IMR-90 (cell line): ENCODE data around the gene FAM161A. TPM values are rescaled to one million over a fixed set of nuclear protein-coding genes. Genes with fewer than 3 reads are reported as not detected.

Experiments used
- ATAC-seq: fragments of 200-7000 bp; cut with Tn5 transposase; 2 replicates; pipeline ENCODE4 v1.9.1; 2020; ENCODE audit warnings: low read depth, mild to moderate bottlenecking, moderate library complexity
- BruUV-seq: library from RNA; stranded (reverse); fragments of 400-500 nt; replicated peaks from 2 replicates; lab custom pipeline; 2021; lab: Mats Ljungman, UMichigan
- CTCF ChIA-PET: fragments of 300-600 bp; formaldehyde crosslinking; extraction: SDS; loops from one replicate; lab custom pipeline; 2021; ENCODE audit warnings: antibody characterized with exemption; lab: Yijun Ruan, JAX
- POLR2A ChIA-PET: fragments of 300-600 bp; sonication (Branson Sonifier 250); formaldehyde crosslinking; loops from one replicate; lab custom pipeline; 2022; ENCODE audit warnings: antibody characterized with exemption; ENCODE audit not compliant: unreplicated experiment; lab: Charles Lee
- DNase-seq: peaks from one replicate; pipeline ENCODE4 v3.0.0; 2013
- H2AFZ ChIP-seq: replicated peaks from 2 replicates; pipeline ENCODE3; 2013; ENCODE audit warnings: low read length, mild to moderate bottlenecking; ENCODE audit not compliant: poor library complexity
- H2AK5ac ChIP-seq: 2 replicates; pipeline ENCODE4 v1.6.1; 2013; ENCODE audit warnings: low read depth, low read length, inconsistent platforms
- H2AK9ac ChIP-seq: replicated peaks from 2 replicates; pipeline ENCODE3; 2013; ENCODE audit warnings: mild to moderate bottlenecking, low read depth, low read length, moderate library complexity; ENCODE audit not compliant: poor library complexity
- H2BK120ac ChIP-seq: 2 replicates; pipeline ENCODE4 v1.6.1; 2013; ENCODE audit warnings: low read depth, low read length, inconsistent platforms
- H2BK15ac ChIP-seq: 3 replicates; pipeline ENCODE4 v1.6.1; 2013; ENCODE audit warnings: low read depth, low read length, inconsistent platforms
- H2BK20ac ChIP-seq: 2 replicates; pipeline ENCODE4 v1.6.1; 2013; ENCODE audit warnings: low read depth, mild to moderate bottlenecking, inconsistent platforms, low read length, moderate library complexity
- H2BK5ac ChIP-seq: 2 replicates; pipeline ENCODE4 v1.6.1; 2013; ENCODE audit warnings: mild to moderate bottlenecking, low read depth, low read length, inconsistent platforms; ENCODE audit not compliant: poor library complexity, severe bottlenecking
- H3K14ac ChIP-seq: replicated peaks from 2 replicates; pipeline ENCODE4 v1.6.1; 2013; ENCODE audit warnings: low read depth, low read length, inconsistent platforms
- H3K18ac ChIP-seq: 2 replicates; pipeline ENCODE4 v1.6.1; 2013; ENCODE audit warnings: low read depth, low read length, control low read depth
- H3K23ac ChIP-seq: 2 replicates; pipeline ENCODE4 v1.6.1; 2013; ENCODE audit warnings: low read depth, low read length, inconsistent platforms
- H3K27ac ChIP-seq: 2 replicates; pipeline ENCODE4 v1.5.1; 2013; ENCODE audit warnings: mild to moderate bottlenecking, control low read depth, low read length; ENCODE audit not compliant: insufficient read depth
- H3K27me3 ChIP-seq: 2 replicates; pipeline ENCODE4 v1.6.1; 2013; ENCODE audit warnings: low read length; ENCODE audit not compliant: control insufficient read depth, insufficient read depth
- H3K36me3 ChIP-seq: 2 replicates; pipeline ENCODE4 v1.6.1; 2013; ENCODE audit warnings: low read length, mixed read lengths; ENCODE audit not compliant: control insufficient read depth, insufficient read depth
- H3K4ac ChIP-seq: 2 replicates; pipeline ENCODE4 v1.6.1; 2013; ENCODE audit warnings: low read depth, low read length, inconsistent platforms
- H3K4me1 ChIP-seq: 2 replicates; pipeline ENCODE4 v1.6.1; 2013; ENCODE audit warnings: low read length, mixed read lengths; ENCODE audit not compliant: control insufficient read depth, insufficient read depth
- H3K4me2 ChIP-seq: 2 replicates; pipeline ENCODE4 v1.6.1; 2013; ENCODE audit warnings: low read depth, mild to moderate bottlenecking, control low read depth, low read length, moderate library complexity
- H3K4me3 ChIP-seq: 2 replicates; pipeline ENCODE4 v1.5.1; 2013; ENCODE audit warnings: low read depth, mild to moderate bottlenecking, control low read depth, low read length, moderate library complexity; ENCODE audit not compliant: insufficient read depth
- H3K56ac ChIP-seq: 2 replicates; pipeline ENCODE4 v1.6.1; 2013; ENCODE audit warnings: low read length, inconsistent platforms; ENCODE audit not compliant: insufficient read depth; ENCODE audit errors: extremely low read depth
- H3K79me1 ChIP-seq, 2 experiments: 2 replicates each; pipeline ENCODE4 v1.6.1; 2013; ENCODE audit warnings: low read length in 2 of 2, inconsistent platforms in 1 of 2, low read depth in 1 of 2
- H3K9ac ChIP-seq: 2 replicates; pipeline ENCODE4 v1.6.1; 2013; ENCODE audit warnings: low read depth, low read length, control low read depth
- H3K9me1 ChIP-seq: 2 replicates; pipeline ENCODE4 v1.6.1; 2013; ENCODE audit warnings: low read length, inconsistent platforms; ENCODE audit not compliant: insufficient read depth
- H3K9me3 ChIP-seq: 2 replicates; pipeline ENCODE4 v1.6.1; 2013; ENCODE audit warnings: low read length; ENCODE audit not compliant: control insufficient read depth, insufficient read depth
- H4K20me1 ChIP-seq: 2 replicates; pipeline ENCODE4 v1.6.1; 2013; ENCODE audit warnings: low read length, inconsistent platforms; ENCODE audit not compliant: insufficient read depth
- H4K5ac ChIP-seq: 2 replicates; pipeline ENCODE4 v1.6.1; 2013; ENCODE audit warnings: mild to moderate bottlenecking, low read depth, low read length, control low read depth
- H4K8ac ChIP-seq, 2 experiments: 2 replicates each; pipeline ENCODE4 v1.6.1; 2013; ENCODE audit warnings: low read depth in 2 of 2, low read length in 2 of 2, control low read depth in 1 of 2, inconsistent platforms in 1 of 2
- H4K91ac ChIP-seq: 2 replicates; pipeline ENCODE4 v1.6.1; 2013; ENCODE audit warnings: low read depth, low read length, inconsistent platforms; ENCODE audit not compliant: insufficient read depth
- BHLHE40 ChIP-seq: fragments of 150-350 bp; IDR thresholded peaks from 2 replicates; pipeline ENCODE4 v1.6.1; 2016; ENCODE audit warnings: mild to moderate bottlenecking, low read depth, low read length
- CEBPB ChIP-seq: IDR thresholded peaks from 2 replicates; pipeline ENCODE4 v1.6.1; 2012; ENCODE audit warnings: low read depth, low read length, improper control_type of control experiment
- CHD1 ChIP-seq: IDR thresholded peaks from 2 replicates; pipeline ENCODE4 v1.6.1; 2012; ENCODE audit warnings: low read depth, low read length, improper control_type of control experiment
- FOS ChIP-seq: fragments of 150-350 bp; IDR thresholded peaks from 2 replicates; pipeline ENCODE4 v1.6.1; 2016; ENCODE audit warnings: low read depth, low read length
- MAFK ChIP-seq: IDR thresholded peaks from 2 replicates; pipeline ENCODE4 v1.6.1; 2012; ENCODE audit warnings: low read depth, low read length, improper control_type of control experiment
- MAZ ChIP-seq: IDR thresholded peaks from 2 replicates; pipeline ENCODE4 v1.6.1; 2012; ENCODE audit warnings: low read depth, mild to moderate bottlenecking, low read length, improper control_type of control experiment, moderate library complexity, borderline replicate concordance
- MXI1 ChIP-seq: IDR thresholded peaks from 2 replicates; pipeline ENCODE4 v1.6.1; 2012; ENCODE audit warnings: low read depth, mild to moderate bottlenecking, low read length, moderate library complexity, borderline replicate concordance
- NFE2L2 ChIP-seq: fragments of 150-350 bp; IDR thresholded peaks from 2 replicates; pipeline ENCODE4 v1.6.1; 2016; ENCODE audit warnings: low read depth, mild to moderate bottlenecking, low read length
- POLR2A ChIP-seq: IDR thresholded peaks from 2 replicates; pipeline ENCODE4 v1.6.1; 2012; ENCODE audit warnings: mild to moderate bottlenecking, low read depth, low read length
- RAD21 ChIP-seq: IDR thresholded peaks from 2 replicates; pipeline ENCODE4 v1.6.1; 2012; ENCODE audit warnings: low read length, improper control_type of control experiment
- RCOR1 ChIP-seq: IDR thresholded peaks from 2 replicates; pipeline ENCODE4 v1.6.1; 2012; ENCODE audit warnings: mild to moderate bottlenecking, low read length, improper control_type of control experiment; ENCODE audit not compliant: insufficient replicate concordance
- RFX5 ChIP-seq: IDR thresholded peaks from 2 replicates; pipeline ENCODE4 v1.8.0; 2012; ENCODE audit warnings: low read depth, mild to moderate bottlenecking, low read length, moderate library complexity
- SMC3 ChIP-seq: fragments of 150-350 bp; IDR thresholded peaks from 2 replicates; pipeline ENCODE4 v1.6.1; 2016; ENCODE audit warnings: low read depth, mild to moderate bottlenecking, antibody characterized with exemption, low read length, moderate library complexity
- WGBS, 2 experiments: methylation state at CpG; one replicate each; pipeline versions ENCODE4 v1.1.5 to v1.1.7; 2013; ENCODE audit warnings: missing lambda C conversion rate in 2 of 2; ENCODE audit not compliant: insufficient read length in 1 of 2; ENCODE audit errors: extremely low coverage in 2 of 2; 5-methylcytosine and 5-hydroxymethylcytosine counted together
- dilution Hi-C: fragments of 300-500 bp; cut with HindIII; formaldehyde crosslinking; loops from one replicate; pipeline ENCODE4 v1.14.3; 2018; ENCODE audit warnings: low sequenced_read_pairs; ENCODE audit not compliant: unreplicated experiment
- in situ Hi-C: fragments of 300-500 bp; cut with MboI; formaldehyde crosslinking; loops from 3 replicates; pipeline ENCODE4 v1.14.3; 2019; ENCODE audit warnings: low sequenced_read_pairs, inconsistent platforms, mixed read lengths
- intact Hi-C: fragments of 100-400 bp; cut with micrococcal nuclease; formaldehyde crosslinking; loops from 2 replicates; pipeline ENCODE4 v1.10.0; 2022
- polyA plus RNA-seq, 3 experiments: library from polyadenylated mRNA; depleted of rRNA; stranded (reverse); fragments of >200 nt; gene quantifications; 2 replicates each; pipeline ENCODE4 v1.2.3, GENCODE V29; 2012; ENCODE audit warnings: low replicate concordance in 1 of 3
- total RNA-seq: library from RNA; depleted of rRNA; stranded (reverse); fragments of >200 nt; gene quantifications from 2 replicates; pipeline ENCODE4 v1.2.3, GENCODE V29; 2012
- TF ChIP-seq, protein P1 (sequence below): fragments of 150-350 bp; IDR thresholded peaks from 2 replicates; pipeline ENCODE4 v1.6.1; 2016; ENCODE audit warnings: low read depth, mild to moderate bottlenecking, low read length, moderate library complexity, borderline replicate concordance
- TF ChIP-seq, protein P2 (sequence below): fragments of 150-350 bp; IDR thresholded peaks from 2 replicates; pipeline ENCODE4 v1.6.1; 2017; ENCODE audit warnings: mild to moderate bottlenecking, antibody characterized with exemption, low read length, low read depth
- TF ChIP-seq, protein P3 (sequence below): conservative IDR thresholded peaks from 2 replicates; pipeline ENCODE4 v1.5.1; 2012; ENCODE audit warnings: mild to moderate bottlenecking, low read depth, low read length, improper control_type of control experiment

FAM161A gene
- total and polyA plus RNA-seq, 2 of the 4 experiments (the other 2 are of a cell fraction), result 0.80 to 1.3 TPM

DNA sequence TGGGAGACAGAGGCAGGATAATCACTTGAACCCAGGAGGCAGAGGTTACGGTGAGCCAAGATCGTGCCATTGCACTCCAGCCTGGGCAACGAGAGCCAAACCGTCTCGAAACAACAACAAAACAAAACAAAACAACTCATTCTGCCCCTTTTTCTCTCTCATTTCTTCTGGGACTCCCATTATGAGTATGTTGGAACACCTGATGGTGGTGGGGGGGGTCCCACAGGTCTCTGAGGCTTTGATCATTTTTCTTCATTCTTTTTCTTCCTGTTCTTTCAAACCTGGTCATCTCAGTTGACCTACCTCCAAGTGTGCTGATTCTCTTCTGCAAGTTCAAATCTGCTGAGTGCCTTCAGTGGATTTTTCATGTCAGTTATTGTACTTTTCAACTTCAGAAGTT is 8.2 kb upstream of the FAM161A start:
- Histone ChIP-seq H3K18ac (no peak overlapping the region), H3K27me3 (no peaks in the 10 kb centered on the region), H2AFZ (no peak overlapping the region), H4K5ac (no peak overlapping the region), H3K4me2 (no peak overlapping the region), H3K79me1 (no peaks in the 10 kb centered on the region; a peak in 1 of 4 replicates), H3K9me3 (no peaks in the 10 kb centered on the region), H3K4ac (no peak overlapping the region), H3K4me1 (no peaks in the 10 kb centered on the region), H2AK9ac (no peak overlapping the region), H2BK120ac (no peak overlapping the region), H2BK15ac (no peak overlapping the region), H3K4me3 (no peak overlapping the region), H2BK5ac (no peak overlapping the region), H3K9ac (no peak overlapping the region), H3K14ac (no peak overlapping the region), H3K27ac (no peak overlapping the region), H3K56ac (no peak overlapping the region), H4K91ac (no peak overlapping the region), H3K9me1 (no peaks in the 10 kb centered on the region), H3K36me3 (peaks cover 26% of the 10 kb centered on the region), H4K20me1 (no peaks in the 10 kb centered on the region), H2BK20ac (no peak overlapping the region), H4K8ac (no peak overlapping the region), H3K23ac (no peak overlapping the region), H2AK5ac (no peak overlapping the region)
- ChIA-PET POLR2A (no interaction called here), CTCF (no interaction called here)
- dilution Hi-C loops, result no loop called here
- ATAC-seq (no peak), DNase-seq (no peak)
- no peak for TF ChIP-seq BHLHE40
- TF ChIP-seq FOS, result no peak
- TF ChIP-seq CEBPB, result no peak
- TF ChIP-seq NFE2L2, result no peak
- no peak for TF ChIP-seq MAZ
- no peak for TF ChIP-seq RAD21
- TF ChIP-seq, protein P1, sequence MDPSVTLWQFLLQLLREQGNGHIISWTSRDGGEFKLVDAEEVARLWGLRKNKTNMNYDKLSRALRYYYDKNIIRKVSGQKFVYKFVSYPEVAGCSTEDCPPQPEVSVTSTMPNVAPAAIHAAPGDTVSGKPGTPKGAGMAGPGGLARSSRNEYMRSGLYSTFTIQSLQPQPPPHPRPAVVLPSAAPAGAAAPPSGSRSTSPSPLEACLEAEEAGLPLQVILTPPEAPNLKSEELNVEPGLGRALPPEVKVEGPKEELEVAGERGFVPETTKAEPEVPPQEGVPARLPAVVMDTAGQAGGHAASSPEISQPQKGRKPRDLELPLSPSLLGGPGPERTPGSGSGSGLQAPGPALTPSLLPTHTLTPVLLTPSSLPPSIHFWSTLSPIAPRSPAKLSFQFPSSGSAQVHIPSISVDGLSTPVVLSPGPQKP, result no peak
- no peak for TF ChIP-seq MAFK
- TF ChIP-seq, protein P2, sequence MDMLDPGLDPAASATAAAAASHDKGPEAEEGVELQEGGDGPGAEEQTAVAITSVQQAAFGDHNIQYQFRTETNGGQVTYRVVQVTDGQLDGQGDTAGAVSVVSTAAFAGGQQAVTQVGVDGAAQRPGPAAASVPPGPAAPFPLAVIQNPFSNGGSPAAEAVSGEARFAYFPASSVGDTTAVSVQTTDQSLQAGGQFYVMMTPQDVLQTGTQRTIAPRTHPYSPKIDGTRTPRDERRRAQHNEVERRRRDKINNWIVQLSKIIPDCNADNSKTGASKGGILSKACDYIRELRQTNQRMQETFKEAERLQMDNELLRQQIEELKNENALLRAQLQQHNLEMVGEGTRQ, result no peak
- TF ChIP-seq POLR2A, result no peak
- TF ChIP-seq RFX5, result no peak
- TF ChIP-seq, protein P3, sequence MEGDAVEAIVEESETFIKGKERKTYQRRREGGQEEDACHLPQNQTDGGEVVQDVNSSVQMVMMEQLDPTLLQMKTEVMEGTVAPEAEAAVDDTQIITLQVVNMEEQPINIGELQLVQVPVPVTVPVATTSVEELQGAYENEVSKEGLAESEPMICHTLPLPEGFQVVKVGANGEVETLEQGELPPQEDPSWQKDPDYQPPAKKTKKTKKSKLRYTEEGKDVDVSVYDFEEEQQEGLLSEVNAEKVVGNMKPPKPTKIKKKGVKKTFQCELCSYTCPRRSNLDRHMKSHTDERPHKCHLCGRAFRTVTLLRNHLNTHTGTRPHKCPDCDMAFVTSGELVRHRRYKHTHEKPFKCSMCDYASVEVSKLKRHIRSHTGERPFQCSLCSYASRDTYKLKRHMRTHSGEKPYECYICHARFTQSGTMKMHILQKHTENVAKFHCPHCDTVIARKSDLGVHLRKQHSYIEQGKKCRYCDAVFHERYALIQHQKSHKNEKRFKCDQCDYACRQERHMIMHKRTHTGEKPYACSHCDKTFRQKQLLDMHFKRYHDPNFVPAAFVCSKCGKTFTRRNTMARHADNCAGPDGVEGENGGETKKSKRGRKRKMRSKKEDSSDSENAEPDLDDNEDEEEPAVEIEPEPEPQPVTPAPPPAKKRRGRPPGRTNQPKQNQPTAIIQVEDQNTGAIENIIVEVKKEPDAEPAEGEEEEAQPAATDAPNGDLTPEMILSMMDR, result no peak
- no peak for TF ChIP-seq CHD1
- no peak for TF ChIP-seq SMC3
- no peak for TF ChIP-seq MXI1
- no peak for TF ChIP-seq RCOR1
- intact Hi-C loops, result no loop called here
- WGBS, 2 experiments, result 100% methylated on average over 1 of the region's 5 CpGs; no CpG with 5 or more reads in 1 of the 2 experiments
- no TSS peak for BruUV-seq
- in situ Hi-C loops, result loop anchor here (10.0 kb wide), 1 partner anchor 367 kb away; no protein-coding TSS in a partner anchor
